IMR-90 (cell line): ENCODE measurements around the gene ARNT2. TPM values are rescaled to one million over a fixed set of nuclear protein-coding genes. Genes with fewer than 3 reads are reported as not detected.

Source experiments
- ATAC-seq: fragments of 200-7000 bp; cut with Tn5 transposase; 2 replicates; pipeline ENCODE4 v1.9.1; 2020; ENCODE audit warnings: low read depth, mild to moderate bottlenecking, moderate library complexity
- Bru-seq: library from RNA; stranded (reverse); fragments of 400-500 nt; gene quantifications from one replicate; lab custom pipeline; 2021; lab: Mats Ljungman, UMichigan
- BruChase-seq, 2 experiments: library from RNA; stranded (reverse); fragments of 400-500 nt; gene quantifications; one replicate each; lab custom pipeline; 2021; lab: Mats Ljungman, UMichigan
- BruUV-seq: library from RNA; stranded (reverse); fragments of 400-500 nt; replicated peaks from 2 replicates; lab custom pipeline; 2021; lab: Mats Ljungman, UMichigan
- CTCF ChIA-PET: fragments of 300-600 bp; formaldehyde crosslinking; extraction: SDS; loops from one replicate; lab custom pipeline; 2021; ENCODE audit warnings: antibody characterized with exemption; lab: Yijun Ruan, JAX
- POLR2A ChIA-PET: fragments of 300-600 bp; sonication (Branson Sonifier 250); formaldehyde crosslinking; loops from one replicate; lab custom pipeline; 2022; ENCODE audit warnings: antibody characterized with exemption; ENCODE audit not compliant: unreplicated experiment; lab: Charles Lee
- DNase-seq: peaks from one replicate; pipeline ENCODE4 v3.0.0; 2013
- H2AFZ ChIP-seq: replicated peaks from 2 replicates; pipeline ENCODE3; 2013; ENCODE audit warnings: low read length, mild to moderate bottlenecking; ENCODE audit not compliant: poor library complexity
- H2AK5ac ChIP-seq: 2 replicates; pipeline ENCODE4 v1.6.1; 2013; ENCODE audit warnings: low read depth, low read length, inconsistent platforms
- H2AK9ac ChIP-seq: replicated peaks from 2 replicates; pipeline ENCODE3; 2013; ENCODE audit warnings: mild to moderate bottlenecking, low read depth, low read length, moderate library complexity; ENCODE audit not compliant: poor library complexity
- H2BK120ac ChIP-seq: 2 replicates; pipeline ENCODE4 v1.6.1; 2013; ENCODE audit warnings: low read depth, low read length, inconsistent platforms
- H2BK15ac ChIP-seq: 3 replicates; pipeline ENCODE4 v1.6.1; 2013; ENCODE audit warnings: low read depth, low read length, inconsistent platforms
- H2BK20ac ChIP-seq: 2 replicates; pipeline ENCODE4 v1.6.1; 2013; ENCODE audit warnings: low read depth, mild to moderate bottlenecking, inconsistent platforms, low read length, moderate library complexity
- H2BK5ac ChIP-seq: 2 replicates; pipeline ENCODE4 v1.6.1; 2013; ENCODE audit warnings: mild to moderate bottlenecking, low read depth, low read length, inconsistent platforms; ENCODE audit not compliant: poor library complexity, severe bottlenecking
- H3K14ac ChIP-seq: replicated peaks from 2 replicates; pipeline ENCODE4 v1.6.1; 2013; ENCODE audit warnings: low read depth, low read length, inconsistent platforms
- H3K18ac ChIP-seq: 2 replicates; pipeline ENCODE4 v1.6.1; 2013; ENCODE audit warnings: low read depth, low read length, control low read depth
- H3K23ac ChIP-seq: 2 replicates; pipeline ENCODE4 v1.6.1; 2013; ENCODE audit warnings: low read depth, low read length, inconsistent platforms
- H3K27ac ChIP-seq: 2 replicates; pipeline ENCODE4 v1.5.1; 2013; ENCODE audit warnings: mild to moderate bottlenecking, control low read depth, low read length; ENCODE audit not compliant: insufficient read depth
- H3K27me3 ChIP-seq: 2 replicates; pipeline ENCODE4 v1.6.1; 2013; ENCODE audit warnings: low read length; ENCODE audit not compliant: control insufficient read depth, insufficient read depth
- H3K36me3 ChIP-seq: 2 replicates; pipeline ENCODE4 v1.6.1; 2013; ENCODE audit warnings: low read length, mixed read lengths; ENCODE audit not compliant: control insufficient read depth, insufficient read depth
- H3K4ac ChIP-seq: 2 replicates; pipeline ENCODE4 v1.6.1; 2013; ENCODE audit warnings: low read depth, low read length, inconsistent platforms
- H3K4me1 ChIP-seq: 2 replicates; pipeline ENCODE4 v1.6.1; 2013; ENCODE audit warnings: low read length, mixed read lengths; ENCODE audit not compliant: control insufficient read depth, insufficient read depth
- H3K4me2 ChIP-seq: 2 replicates; pipeline ENCODE4 v1.6.1; 2013; ENCODE audit warnings: low read depth, mild to moderate bottlenecking, control low read depth, low read length, moderate library complexity
- H3K4me3 ChIP-seq: 2 replicates; pipeline ENCODE4 v1.5.1; 2013; ENCODE audit warnings: low read depth, mild to moderate bottlenecking, control low read depth, low read length, moderate library complexity; ENCODE audit not compliant: insufficient read depth
- H3K56ac ChIP-seq: 2 replicates; pipeline ENCODE4 v1.6.1; 2013; ENCODE audit warnings: low read length, inconsistent platforms; ENCODE audit not compliant: insufficient read depth; ENCODE audit errors: extremely low read depth
- H3K79me1 ChIP-seq, 2 experiments: 2 replicates each; pipeline ENCODE4 v1.6.1; 2013; ENCODE audit warnings: low read length in 2 of 2, inconsistent platforms in 1 of 2, low read depth in 1 of 2
- H3K9ac ChIP-seq: 2 replicates; pipeline ENCODE4 v1.6.1; 2013; ENCODE audit warnings: low read depth, low read length, control low read depth
- H3K9me1 ChIP-seq: 2 replicates; pipeline ENCODE4 v1.6.1; 2013; ENCODE audit warnings: low read length, inconsistent platforms; ENCODE audit not compliant: insufficient read depth
- H3K9me3 ChIP-seq: 2 replicates; pipeline ENCODE4 v1.6.1; 2013; ENCODE audit warnings: low read length; ENCODE audit not compliant: control insufficient read depth, insufficient read depth
- H4K20me1 ChIP-seq: 2 replicates; pipeline ENCODE4 v1.6.1; 2013; ENCODE audit warnings: low read length, inconsistent platforms; ENCODE audit not compliant: insufficient read depth
- H4K5ac ChIP-seq: 2 replicates; pipeline ENCODE4 v1.6.1; 2013; ENCODE audit warnings: mild to moderate bottlenecking, low read depth, low read length, control low read depth
- H4K8ac ChIP-seq, 2 experiments: 2 replicates each; pipeline ENCODE4 v1.6.1; 2013; ENCODE audit warnings: low read depth in 2 of 2, low read length in 2 of 2, control low read depth in 1 of 2, inconsistent platforms in 1 of 2
- H4K91ac ChIP-seq: 2 replicates; pipeline ENCODE4 v1.6.1; 2013; ENCODE audit warnings: low read depth, low read length, inconsistent platforms; ENCODE audit not compliant: insufficient read depth
- BHLHE40 ChIP-seq: fragments of 150-350 bp; IDR thresholded peaks from 2 replicates; pipeline ENCODE4 v1.6.1; 2016; ENCODE audit warnings: mild to moderate bottlenecking, low read depth, low read length
- CHD1 ChIP-seq: IDR thresholded peaks from 2 replicates; pipeline ENCODE4 v1.6.1; 2012; ENCODE audit warnings: low read depth, low read length, improper control_type of control experiment
- CTCF ChIP-seq: conservative IDR thresholded peaks from 2 replicates; pipeline ENCODE4 v1.5.1; 2012; ENCODE audit warnings: mild to moderate bottlenecking, low read depth, low read length, improper control_type of control experiment
- ELK1 ChIP-seq: fragments of 150-350 bp; IDR thresholded peaks from 2 replicates; pipeline ENCODE4 v1.6.1; 2016; ENCODE audit warnings: low read depth, mild to moderate bottlenecking, low read length, moderate library complexity, borderline replicate concordance
- FOS ChIP-seq: fragments of 150-350 bp; IDR thresholded peaks from 2 replicates; pipeline ENCODE4 v1.6.1; 2016; ENCODE audit warnings: low read depth, low read length
- MAZ ChIP-seq: IDR thresholded peaks from 2 replicates; pipeline ENCODE4 v1.6.1; 2012; ENCODE audit warnings: low read depth, mild to moderate bottlenecking, low read length, improper control_type of control experiment, moderate library complexity, borderline replicate concordance
- MXI1 ChIP-seq: IDR thresholded peaks from 2 replicates; pipeline ENCODE4 v1.6.1; 2012; ENCODE audit warnings: low read depth, mild to moderate bottlenecking, low read length, moderate library complexity, borderline replicate concordance
- POLR2A ChIP-seq: IDR thresholded peaks from 2 replicates; pipeline ENCODE4 v1.6.1; 2012; ENCODE audit warnings: mild to moderate bottlenecking, low read depth, low read length
- RAD21 ChIP-seq: IDR thresholded peaks from 2 replicates; pipeline ENCODE4 v1.6.1; 2012; ENCODE audit warnings: low read length, improper control_type of control experiment
- RCOR1 ChIP-seq: IDR thresholded peaks from 2 replicates; pipeline ENCODE4 v1.6.1; 2012; ENCODE audit warnings: mild to moderate bottlenecking, low read length, improper control_type of control experiment; ENCODE audit not compliant: insufficient replicate concordance
- SMC3 ChIP-seq: fragments of 150-350 bp; IDR thresholded peaks from 2 replicates; pipeline ENCODE4 v1.6.1; 2016; ENCODE audit warnings: low read depth, mild to moderate bottlenecking, antibody characterized with exemption, low read length, moderate library complexity
- WGBS, 2 experiments: methylation state at CpG; one replicate each; pipeline versions ENCODE4 v1.1.5 to v1.1.7; 2013; ENCODE audit warnings: missing lambda C conversion rate in 2 of 2; ENCODE audit not compliant: insufficient read length in 1 of 2; ENCODE audit errors: extremely low coverage in 2 of 2; 5-methylcytosine and 5-hydroxymethylcytosine counted together
- dilution Hi-C: fragments of 300-500 bp; cut with HindIII; formaldehyde crosslinking; loops from one replicate; pipeline ENCODE4 v1.14.3; 2018; ENCODE audit warnings: low sequenced_read_pairs; ENCODE audit not compliant: unreplicated experiment
- in situ Hi-C: fragments of 300-500 bp; cut with MboI; formaldehyde crosslinking; loops from 3 replicates; pipeline ENCODE4 v1.14.3; 2019; ENCODE audit warnings: low sequenced_read_pairs, inconsistent platforms, mixed read lengths
- intact Hi-C: fragments of 100-400 bp; cut with micrococcal nuclease; formaldehyde crosslinking; loops from 2 replicates; pipeline ENCODE4 v1.10.0; 2022
- long read RNA-seq: library from polyadenylated mRNA; unstranded; transcript quantifications from one replicate; pipeline ENCODE4 v2.0.0, GENCODE V29; 2021; ENCODE audit not compliant: unreplicated experiment
- polyA plus RNA-seq, 3 experiments: library from polyadenylated mRNA; depleted of rRNA; stranded (reverse); fragments of >200 nt; gene quantifications; 2 replicates each; pipeline ENCODE4 v1.2.3, GENCODE V29; 2012; ENCODE audit warnings: low replicate concordance in 1 of 3
- total RNA-seq: library from RNA; depleted of rRNA; stranded (reverse); fragments of >200 nt; gene quantifications from 2 replicates; pipeline ENCODE4 v1.2.3, GENCODE V29; 2012; rRNA removed

ARNT2 gene
- 14.7 and 19.0 TPM in 2 replicates for total RNA-seq
- polyA plus RNA-seq (2012; rRNA removed) = 16.7 and 18.2 TPM in 2 replicates
- polyA plus RNA-seq (2012; cell fraction: cytosol; rRNA removed) = 12.1 and 13.1 TPM in 2 replicates
- 18.3 and 31.1 TPM in 2 replicates for polyA plus RNA-seq (2012; cell fraction: nucleus; rRNA removed; ENCODE audit: low replicate concordance)
- Bru-seq, nascent RNA = percentile 78 among the genes with signal in this experiment
- percentile 68 among the genes with signal in this experiment for BruChase-seq, experiment 1, labeled RNA remaining after a 6-hour chase
- percentile 71 among the genes with signal in this experiment for BruChase-seq, experiment 2, labeled RNA remaining after a 2-hour chase
- long read RNA-seq, partial matches to known transcripts = 5 of 32 reads
- long read RNA-seq, other reads (novel, unspliced or antisense) = 27 of 32 reads

- CTCF ChIA-PET = no interaction called here
- H3K36me3 ChIP-seq = no peaks in the 10 kb centered on the region
- H2BK20ac ChIP-seq = no peak within 1 kb of the TSS
- intact Hi-C loops = loop anchor here (1.0 kb wide), 1 partner anchor 50 kb away; no protein-coding TSS in a partner anchor
- peaks cover 21 to 29% of the 10 kb centered on the region in 2 experiments for H3K79me1 ChIP-seq
- no peaks in the 10 kb centered on the region for H3K9me1 ChIP-seq
- peak within 1 kb of the TSS; percentile 53 for H3K4me3 ChIP-seq
- H3K56ac ChIP-seq = peak within 1 kb of the TSS; percentile 43; the same call in 1 of the 2 replicates
- DNase-seq (peak; percentile 25), ATAC-seq (peak; percentile 84)
- no peak within 1 kb of the TSS for H2BK120ac ChIP-seq
- peak within 1 kb of the TSS; percentile 82 for H3K4me2 ChIP-seq
- peak within 1 kb of the TSS; percentile 64 for H3K23ac ChIP-seq
- H3K4ac ChIP-seq = peak within 1 kb of the TSS; percentile 27; the same call in 1 of the 2 replicates
- H3K27me3 ChIP-seq = no peaks in the 10 kb centered on the region
- H4K8ac ChIP-seq = peak within 1 kb of the TSS; percentile 41 to 70
- H3K27ac ChIP-seq = no peak within 1 kb of the TSS; the same call in 1 of the 2 replicates
- dilution Hi-C loops = no loop called here
- no peak within 1 kb of the TSS for H3K18ac ChIP-seq
- H3K4me1 ChIP-seq = peaks cover 3% of the 10 kb centered on the region; the same call in 1 of the 2 replicates
- H4K91ac ChIP-seq = peak within 1 kb of the TSS; percentile 44; the same call in 1 of the 2 replicates
- POLR2A ChIA-PET = interaction anchor here (0.6 kb wide), 1 partner anchor 22 kb away, joined by 4 read pairs; no protein-coding TSS in a partner anchor
- peak within 1 kb of the TSS; percentile 70; the same call in 1 of the 3 replicates for H2BK15ac ChIP-seq
- H2AK5ac ChIP-seq = no peak within 1 kb of the TSS
- H3K9me3 ChIP-seq = no peaks in the 10 kb centered on the region
- TF ChIP-seq BHLHE40 (no peak), RAD21 (no peak), ELK1 (no peak), FOS (no peak), CHD1 (no peak), MXI1 (no peak), RCOR1 (no peak), CTCF (no peak), SMC3 (no peak), MAZ (no peak; the same call in 1 of the 2 replicates), POLR2A (no peak)
- peak within 1 kb of the TSS; percentile 89 for H2AFZ ChIP-seq
- H3K14ac ChIP-seq = peak within 1 kb of the TSS; percentile 64; the same call in 1 of the 2 replicates
- H2BK5ac ChIP-seq = no peak within 1 kb of the TSS
- H2AK9ac ChIP-seq = peak within 1 kb of the TSS; percentile 75
- BruUV-seq = no TSS peak
- 1% methylated on average over 67 of the region's 102 CpGs; no CpG with 5 or more reads in 1 of the 2 experiments for WGBS, 2 experiments
- H3K9ac ChIP-seq = peak within 1 kb of the TSS; percentile 41
- peaks cover 6% of the 10 kb centered on the region; the same call in 1 of the 2 replicates for H4K20me1 ChIP-seq
- in situ Hi-C loops = no loop called here
- H4K5ac ChIP-seq = no peak within 1 kb of the TSS
These were observed at the start of gene ARNT2 for GRCh38 chr15:80404057-80404760. Gene ARNT2, plus strand, starts transcription at chr15:80404382. Its CDS starts 134 bp downstream, at chr15:80404516.
